H9 (cell line): ENCODE results near the gene OPRD1. TPM values are rescaled to one million over a fixed set of nuclear protein-coding genes. Genes with fewer than 3 reads are reported as not detected.

Experiments
- DNase-seq: peaks from one replicate; pipeline ENCODE4 v3.0.0-alpha.2; 2017
- H2AFZ ChIP-seq: one replicate; pipeline ENCODE4 v1.6.1; 2013; ENCODE audit warnings: mild to moderate bottlenecking, low read length, control low read depth, moderate library complexity
- H2AK5ac ChIP-seq: 2 replicates; pipeline ENCODE4 v1.6.1; 2013; ENCODE audit warnings: low read length, control low read depth, mixed read lengths; ENCODE audit not compliant: insufficient read length
- H2BK120ac ChIP-seq: one replicate; pipeline ENCODE4 v1.6.1; 2013; ENCODE audit warnings: low read depth, mild to moderate bottlenecking, low read length, control low read depth, inconsistent platforms; ENCODE audit not compliant: poor library complexity, severe bottlenecking
- H2BK12ac ChIP-seq: 2 replicates; pipeline ENCODE4 v1.6.1; 2013; ENCODE audit warnings: low read length, control low read depth, mixed read lengths, low read depth; ENCODE audit not compliant: insufficient read length
- H2BK15ac ChIP-seq: 2 replicates; pipeline ENCODE4 v1.6.1; 2013; ENCODE audit warnings: low read depth, low read length, control low read depth
- H2BK20ac ChIP-seq: one replicate; pipeline ENCODE4 v1.6.1; 2013; ENCODE audit warnings: low read depth, mild to moderate bottlenecking, low read length, control low read depth, inconsistent platforms; ENCODE audit not compliant: poor library complexity, severe bottlenecking
- H2BK5ac ChIP-seq: 2 replicates; pipeline ENCODE4 v1.6.1; 2013; ENCODE audit warnings: low read length, control low read depth, mixed read lengths; ENCODE audit not compliant: insufficient read length
- H3K14ac ChIP-seq: 2 replicates; pipeline ENCODE4 v1.6.1; 2013; ENCODE audit warnings: low read length, control low read depth; ENCODE audit not compliant: insufficient read depth
- H3K18ac ChIP-seq: 2 replicates; pipeline ENCODE4 v1.6.1; 2013; ENCODE audit warnings: low read depth, mild to moderate bottlenecking, mixed read lengths, low read length, control low read depth; ENCODE audit not compliant: insufficient read length
- H3K23ac ChIP-seq: 2 replicates; pipeline ENCODE4 v1.6.1; 2013; ENCODE audit warnings: low read length, control low read depth, mixed read lengths, low read depth; ENCODE audit not compliant: insufficient read length
- H3K23me2 ChIP-seq: 2 replicates; pipeline ENCODE4 v1.6.1; 2013; ENCODE audit warnings: low read depth, mild to moderate bottlenecking, mixed read lengths, low read length, control low read depth; ENCODE audit not compliant: insufficient read length, poor library complexity, severe bottlenecking
- H3K27ac ChIP-seq: 2 replicates; pipeline ENCODE4 v1.5.1; 2013; ENCODE audit warnings: low read length, control low read depth, mixed read lengths, low read depth; ENCODE audit not compliant: insufficient read length
- H3K27me3 ChIP-seq: 2 replicates; pipeline ENCODE4 v1.6.1; 2013; ENCODE audit warnings: low read length, control low read depth, inconsistent platforms; ENCODE audit not compliant: insufficient read depth
- H3K4ac ChIP-seq: 2 replicates; pipeline ENCODE4 v1.6.1; 2013; ENCODE audit warnings: low read depth, mild to moderate bottlenecking, control low read depth, inconsistent platforms, low read length, moderate library complexity
- H3K4me1 ChIP-seq: 2 replicates; pipeline ENCODE4 v1.6.1; 2013; ENCODE audit warnings: low read length, control low read depth, inconsistent platforms; ENCODE audit not compliant: insufficient read depth
- H3K4me2 ChIP-seq: 2 replicates; pipeline ENCODE4 v1.6.1; 2013; ENCODE audit warnings: low read length, control low read depth, mixed read lengths; ENCODE audit not compliant: insufficient read length, insufficient read depth
- H3K56ac ChIP-seq: 2 replicates; pipeline ENCODE4 v1.6.1; 2013; ENCODE audit warnings: low read depth, mild to moderate bottlenecking, mixed read lengths, low read length, control low read depth; ENCODE audit not compliant: insufficient read length
- H3K79me1 ChIP-seq: 2 replicates; pipeline ENCODE4 v1.6.1; 2013; ENCODE audit warnings: low read depth, mild to moderate bottlenecking, moderate library complexity, low read length, control low read depth, inconsistent platforms; ENCODE audit not compliant: insufficient read depth, poor library complexity, severe bottlenecking
- H3K79me2 ChIP-seq: 2 replicates; pipeline ENCODE4 v1.6.1; 2013; ENCODE audit warnings: low read length, control low read depth, inconsistent platforms; ENCODE audit not compliant: insufficient read depth
- H3K9ac ChIP-seq: 2 replicates; pipeline ENCODE4 v1.6.1; 2013; ENCODE audit warnings: low read length, control low read depth, mixed read lengths; ENCODE audit not compliant: insufficient read length; ENCODE audit errors: extremely low read depth
- H3K9me3 ChIP-seq: one replicate; pipeline ENCODE4 v1.6.1; 2013; ENCODE audit warnings: low read depth, low read length, inconsistent platforms; ENCODE audit not compliant: control insufficient read depth
- H3T11ph ChIP-seq: one replicate; pipeline ENCODE4 v1.6.1; 2013; ENCODE audit warnings: mild to moderate bottlenecking, low read length, control low read depth, inconsistent platforms
- H4K20me1 ChIP-seq: one replicate; pipeline ENCODE4 v1.6.1; 2013; ENCODE audit not compliant: control insufficient read depth, insufficient read length, insufficient read depth
- H4K5ac ChIP-seq: 2 replicates; pipeline ENCODE4 v1.6.1; 2013; ENCODE audit warnings: low read depth, mild to moderate bottlenecking, mixed read lengths, low read length, control low read depth; ENCODE audit not compliant: insufficient read length
- H4K8ac ChIP-seq: replicated peaks from 2 replicates; pipeline ENCODE4 v1.6.1; 2013; ENCODE audit warnings: low read length, control low read depth, mixed read lengths, low read depth; ENCODE audit not compliant: insufficient read length
- H4K91ac ChIP-seq: 2 replicates; pipeline ENCODE4 v1.6.1; 2013; ENCODE audit warnings: low read depth, mild to moderate bottlenecking, moderate library complexity, mixed read lengths, low read length, control low read depth; ENCODE audit not compliant: insufficient read length
- H3K27ac Mint-ChIP-seq, 3 experiments: 2 replicates in 2 of 3; 3 replicates in 1 of 3; pipeline ENCODE4 v1.8.0; 2020 to 2021; ENCODE audit warnings: mixed read lengths in 3 of 3, mild to moderate bottlenecking in 1 of 3, moderate library complexity in 1 of 3
- H3K27me3 Mint-ChIP-seq: 2 replicates; pipeline ENCODE4 v1.8.0; 2021; ENCODE audit warnings: low read depth, mild to moderate bottlenecking, moderate library complexity, mixed read lengths
- H3K36me3 Mint-ChIP-seq, 3 experiments: 2 replicates in 2 of 3; 3 replicates in 1 of 3; pipeline ENCODE4 v1.8.0; 2020 to 2021; ENCODE audit warnings: low read depth in 3 of 3, mixed read lengths in 3 of 3; ENCODE audit not compliant: insufficient read depth in 1 of 3
- H3K4me1 Mint-ChIP-seq, 2 experiments: 2 replicates each; pipeline ENCODE4 v1.8.0; 2020; ENCODE audit warnings: mixed read lengths in 2 of 2
- H3K4me3 Mint-ChIP-seq, 2 experiments: 2 replicates in 1 of 2; 3 replicates in 1 of 2; pipeline ENCODE4 v1.8.0; 2020 to 2021; ENCODE audit warnings: mild to moderate bottlenecking in 2 of 2, mixed read lengths in 2 of 2, moderate library complexity in 1 of 2
- H3K9me3 Mint-ChIP-seq, 2 experiments: 2 replicates in 1 of 2; 3 replicates in 1 of 2; pipeline ENCODE4 v1.8.0; 2020; ENCODE audit warnings: mild to moderate bottlenecking in 2 of 2, mixed read lengths in 2 of 2, moderate library complexity in 1 of 2
- CTCF ChIP-seq: fragments of 200-600 bp; sonication (generic); conservative IDR thresholded peaks from 3 replicates; pipeline ENCODE4 v1.8.0; 2021; ENCODE audit warnings: antibody characterized with exemption, mild to moderate bottlenecking
- WGBS: extraction: QIAGEN DNeasy Blood & Tissue Kit; methylation state at CpG from one replicate; pipeline ENCODE4 v1.1.7; 2013; ENCODE audit warnings: missing lambda C conversion rate, low lambda C conversion rate, mixed read lengths; ENCODE audit not compliant: insufficient read length; ENCODE audit errors: extremely low coverage; 5-methylcytosine and 5-hydroxymethylcytosine counted together
- total RNA-seq: library from RNA; stranded (reverse); gene quantifications from 2 replicates; pipeline ENCODE4 v1.2.1, GENCODE V29; 2021

OPRD1 gene
- total RNA-seq, 1 experiment from 2014 or later = 1.8 TPM

DNA sequence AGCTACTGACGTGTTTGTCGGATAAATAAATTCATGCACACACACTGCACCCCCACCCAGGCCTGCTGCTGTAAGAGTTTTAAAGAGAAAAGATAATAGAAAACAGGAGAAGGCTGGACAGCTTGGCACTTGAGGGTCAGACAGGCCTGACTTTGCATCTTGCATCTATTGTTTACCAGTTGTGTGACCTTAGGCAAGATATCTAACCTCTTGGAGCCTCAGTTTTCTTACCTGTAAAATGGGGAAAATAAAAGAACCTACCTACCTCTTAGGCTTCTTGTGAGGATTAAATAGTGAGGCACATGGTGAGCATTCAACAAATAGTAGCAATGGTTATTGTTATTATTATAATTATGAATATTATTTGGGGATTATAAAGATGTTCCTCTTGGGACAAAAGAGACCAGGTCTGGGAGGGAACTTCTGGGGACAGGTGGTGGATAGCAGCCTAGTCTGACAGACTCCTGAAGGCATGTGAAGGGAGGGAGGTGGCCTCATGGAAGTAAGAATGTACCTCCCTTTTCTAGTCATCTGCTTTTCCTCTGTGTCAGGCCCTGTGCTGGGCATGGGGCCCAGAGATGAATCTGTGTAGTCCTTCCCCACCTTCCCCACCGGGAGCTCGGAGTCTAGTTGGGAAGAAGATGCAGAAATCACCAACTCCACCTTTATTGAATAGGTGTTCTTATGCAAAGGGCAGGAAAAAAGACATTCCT, 84.1 kb downstream of the OPRD1 start:
- no peaks in the 10 kb centered on the region for H3K79me2 ChIP-seq
- Mint-ChIP-seq H3K9me3 (no peaks in the 10 kb centered on the region), H3K4me1 (peaks cover 12 to 17% of the 10 kb centered on the region in 2 experiments), H3K27ac (no peak overlapping the region), H3K4me3 (no peak overlapping the region), H3K36me3 (no peaks in the 10 kb centered on the region), H3K27me3 (no peaks in the 10 kb centered on the region)
- H2BK20ac ChIP-seq = no peak overlapping the region
- no peak overlapping the region for H2BK5ac ChIP-seq
- no peak overlapping the region for H3K18ac ChIP-seq
- H2BK15ac ChIP-seq = no peak overlapping the region
- H3K4ac ChIP-seq = no peak overlapping the region
- no peak overlapping the region for H2BK12ac ChIP-seq
- H4K5ac ChIP-seq = no peak overlapping the region
- no peak overlapping the region for H3K9ac ChIP-seq
- no peak overlapping the region for H3K27ac ChIP-seq
- H3K9me3 ChIP-seq = no peaks in the 10 kb centered on the region
- no peak for DNase-seq
- no peaks in the 10 kb centered on the region for H3K27me3 ChIP-seq
- no peak overlapping the region for H3T11ph ChIP-seq
- H4K8ac ChIP-seq = no peak overlapping the region
- no peaks in the 10 kb centered on the region for H3K79me1 ChIP-seq
- no peaks in the 10 kb centered on the region for H4K20me1 ChIP-seq
- TF ChIP-seq CTCF = no peak
- H3K4me1 ChIP-seq = no peaks in the 10 kb centered on the region
- no peak overlapping the region for H4K91ac ChIP-seq
- H3K4me2 ChIP-seq = no peak overlapping the region
- no peak overlapping the region for H3K56ac ChIP-seq
- no peaks in the 10 kb centered on the region for H3K23me2 ChIP-seq
- H3K14ac ChIP-seq = no peak overlapping the region
- no peak overlapping the region for H2AFZ ChIP-seq
- no peak overlapping the region for H2AK5ac ChIP-seq
- no peak overlapping the region for H3K23ac ChIP-seq
- H2BK120ac ChIP-seq = no peak overlapping the region
- no CpG with 5 or more reads among the region's 4 CpGs for WGBS
